Esophagus muscularis mucosa (tissue), 3 donors: ENCODE data around the gene OR5B17.

Experiments
- CTCF ChIP-seq, 3 experiments: fragments of 200-600 bp in 2 of 3; fragments of 450-650 bp in 1 of 3; sonication (generic) in 2 of 3; IDR thresholded peaks; one replicate each; pipeline ENCODE4 v1.5.1; 2017 to 2019; ENCODE audit warnings: antibody characterized with exemption in 3 of 3, mild to moderate bottlenecking in 2 of 3, moderate library complexity in 1 of 3
- POLR2A ChIP-seq: fragments of 450-650 bp; IDR thresholded peaks from one replicate; pipeline ENCODE4 v1.6.1; 2017; ENCODE audit warnings: antibody characterized with exemption, moderate library complexity, mild to moderate bottlenecking, low read depth
- POLR2AphosphoS5 ChIP-seq, 2 donors: sonication (generic); formaldehyde crosslinking; IDR thresholded peaks; one replicate each; pipeline ENCODE4 v1.6.1; 2017; ENCODE audit warnings: antibody characterized with exemption in 2 of 2

- TF ChIP-seq POLR2A: no peak
- TF ChIP-seq CTCF (IDR thresholded peaks at IDR 0.05): no peak
- TF ChIP-seq POLR2AphosphoS5 (IDR thresholded peaks at IDR 0.05): no peak
Observed at GRCh38 chr11:58316142-58316541, 42.7 kb downstream of the OR5B17 start.
